NCI-H128 (cell line): ENCODE measurements around the gene CENPH.
"Not testable (repeated sequence)": the region's sequence is repeated elsewhere in the genome, so short reads cannot be mapped to it uniquely, and the experiment has no call there.

Experiments
- DNase-seq: peaks from one replicate; lab custom pipeline; 2025; ENCODE audit not compliant: unreplicated experiment; lab: John Stamatoyannopoulos, UW

Gene CENPH

GRCh38 chr5:69206528-69207190 lies 17.3 kb downstream of the CENPH start:
- no peak for DNase-seq

GRCh38 chr5:69209602-69210001 lies 20.2 kb downstream of the CENPH start:
- no peak for DNase-seq

- no peak for DNase-seq
Observed at GRCh38 chr5:69211200-69211599, 21.8 kb downstream of the CENPH start.

GRCh38 chr5:69212022-69212421 lies 22.6 kb downstream of the CENPH start:
- no peak for DNase-seq

GRCh38 chr5:69213513-69214215 lies 24.3 kb downstream of the CENPH start:
- DNase-seq = no peak

GRCh38 chr5:69217151-69217511 lies 27.7 kb downstream of the CENPH start:
- no peak for DNase-seq

- DNase-seq = peak; percentile 52
Observed at GRCh38 chr5:69217548-69218526, 28.5 kb downstream of the CENPH start.

- no peak for DNase-seq
Observed at GRCh38 chr5:69219939-69220338, 30.6 kb downstream of the CENPH start.

- not testable (repeated sequence) for DNase-seq
Observed at GRCh38 chr5:69220371-69220770, 31.0 kb downstream of the CENPH start.

- DNase-seq = not testable (repeated sequence)
Observed at GRCh38 chr5:69220833-69221232, 31.4 kb downstream of the CENPH start.

GRCh38 chr5:69224520-69224919 lies 35.1 kb downstream of the CENPH start:
- DNase-seq = no peak

- DNase-seq = no peak
Observed at GRCh38 chr5:69225860-69226259, 36.5 kb downstream of the CENPH start.

- no peak for DNase-seq
Observed at GRCh38 chr5:69230181-69230580, 40.8 kb downstream of the CENPH start.

- DNase-seq = no peak
Observed at GRCh38 chr5:69231281-69231680, 41.9 kb downstream of the CENPH start.

GRCh38 chr5:69231851-69232250 lies 42.5 kb downstream of the CENPH start:
- DNase-seq = no peak

- peak; percentile 20 for DNase-seq
Observed at GRCh38 chr5:69234457-69235268, 45.3 kb downstream of the CENPH start, which contains the start of gene CDK7. TSS of gene CDK7 (plus strand) at chr5:69234886. CDS start at chr5:69234976, 90 bp downstream.

GRCh38 chr5:69236733-69237132 lies 47.4 kb downstream of the CENPH start:
- DNase-seq = not testable (repeated sequence)

GRCh38 chr5:69237877-69238276 lies 48.5 kb downstream of the CENPH start:
- DNase-seq = no peak

- no peak for DNase-seq
Observed at GRCh38 chr5:69238760-69239251, 49.4 kb downstream of the CENPH start.

GRCh38 chr5:69242215-69242927 lies 53.0 kb downstream of the CENPH start:
- DNase-seq = no peak
